ACHN (cell line): Measurements from ENCODE around the gene ARGLU1.
A peak's percentile ranks its signal among the peaks of the same experiment; 100 is the strongest.

Source experiments
- DNase-seq: peaks from one replicate; pipeline ENCODE4 v3.0.0-alpha.2; 2015
- in situ Hi-C: cut with HindIII; loops from 2 replicates; pipeline ENCODE4 v1.10.0; 2017; ENCODE audit warnings: low sequenced_read_pairs, low pct_ligation_motif_present, low pct_unique_long_range_greater_than_20kb

The ARGLU1 gene

GRCh38 chr13:106591299-106591698 is 23.4 kb upstream of the ARGLU1 start:
- DNase-seq = no peak

GRCh38 chr13:106589716-106590115 is 21.8 kb upstream of the ARGLU1 start:
- no peak for DNase-seq
- in situ Hi-C loops = no loop called here

More at GRCh38 chr13:106591299-106591698, 23.4 kb upstream of the ARGLU1 start:
- in situ Hi-C loops = no loop called here

GRCh38 chr13:106588367-106588766 is 20.4 kb upstream of the ARGLU1 start:
- DNase-seq = no peak
- in situ Hi-C loops = no loop called here

GRCh38 chr13:106587787-106588186 is 19.9 kb upstream of the ARGLU1 start:
- no peak for DNase-seq
- in situ Hi-C loops = no loop called here

- no peak for DNase-seq
- in situ Hi-C loops = no loop called here
These were observed 18.8 kb upstream of the ARGLU1 start for GRCh38 chr13:106586648-106587166.

- in situ Hi-C loops = no loop called here
- no peak for DNase-seq
These were observed 13.3 kb upstream of the ARGLU1 start for GRCh38 chr13:106581225-106581624.

- in situ Hi-C loops = no loop called here
- DNase-seq = no peak
These were observed 8.0 kb upstream of the ARGLU1 start for GRCh38 chr13:106575896-106576295.

GRCh38 chr13:106573868-106574267 is 5.9 kb upstream of the ARGLU1 start:
- DNase-seq = no peak
- in situ Hi-C loops = no loop called here

GRCh38 chr13:106573284-106573846 is 5.4 kb upstream of the ARGLU1 start:
- no peak for DNase-seq
- in situ Hi-C loops = no loop called here

GRCh38 chr13:106570299-106570852 is 2.4 kb upstream of the ARGLU1 start:
- in situ Hi-C loops = no loop called here
- DNase-seq = no peak

GRCh38 chr13:106569233-106570095 is 1.5 kb upstream of the ARGLU1 start:
- in situ Hi-C loops = no loop called here
- DNase-seq = no peak

GRCh38 chr13:106568299-106569003 is 514 bp upstream of the ARGLU1 start:
- in situ Hi-C loops = no loop called here
- no peak for DNase-seq

GRCh38 chr13:106566641-106567473 is 1.1 kb downstream of the ARGLU1 start:
- in situ Hi-C loops = no loop called here
- peak; percentile 54 for DNase-seq

- in situ Hi-C loops = no loop called here
- no peak for DNase-seq
These were observed 2.7 kb downstream of the ARGLU1 start for GRCh38 chr13:106565127-106565775.

- no peak for DNase-seq
- in situ Hi-C loops = no loop called here
These were observed 5.6 kb downstream of the ARGLU1 start for GRCh38 chr13:106562301-106562700.

- in situ Hi-C loops = no loop called here
- no peak for DNase-seq
These were observed 6.3 kb downstream of the ARGLU1 start for GRCh38 chr13:106561551-106562170.

GRCh38 chr13:106560821-106561220 is 7.1 kb downstream of the ARGLU1 start:
- no peak for DNase-seq
- in situ Hi-C loops = no loop called here
